GM12878 (cell line): ENCODE results near the gene EPB41L4A. TPM values are rescaled to one million over a fixed set of nuclear protein-coding genes. Genes with fewer than 3 reads are reported as not detected.
A peak's percentile ranks its signal among the peaks of the same experiment; 100 is the strongest.

Experiments
- CBFB ChIP-seq: IDR thresholded peaks from 2 replicates; pipeline ENCODE4 v1.6.1; 2016; ENCODE audit warnings: antibody characterized with exemption, low read depth
- CHD2 ChIP-seq: IDR thresholded peaks from 2 replicates; pipeline ENCODE4 v1.6.1; 2011; ENCODE audit warnings: low read depth, low read length, improper control_type of control experiment, borderline replicate concordance
- FOS ChIP-seq: IDR thresholded peaks from 3 replicates; pipeline ENCODE4 v1.6.1; 2011; ENCODE audit warnings: borderline replicate concordance; ENCODE audit not compliant: insufficient read length; ENCODE audit errors: extremely low read depth
- IKZF2 ChIP-seq, 2 experiments: fragments of 450-650 bp; IDR thresholded peaks; 2 replicates each; pipeline ENCODE4 v1.6.1; 2017; ENCODE audit warnings: mild to moderate bottlenecking in 2 of 2, moderate library complexity in 2 of 2
- IRF4 ChIP-seq: IDR thresholded peaks from 2 replicates; pipeline ENCODE4 v1.6.1; 2011; ENCODE audit warnings: low read depth, low read length
- KLF5 ChIP-seq: fragments of 450-650 bp; IDR thresholded peaks from 2 replicates; pipeline ENCODE4 v1.6.1; 2014; ENCODE audit warnings: mild to moderate bottlenecking; ENCODE audit not compliant: partially characterized antibody
- MEF2A ChIP-seq: IDR thresholded peaks from 2 replicates; pipeline ENCODE4 v1.6.1; 2011; ENCODE audit warnings: low read depth, mild to moderate bottlenecking, low read length, moderate library complexity; ENCODE audit not compliant: insufficient read depth
- POLR2AphosphoS5 ChIP-seq: IDR thresholded peaks from 2 replicates; pipeline ENCODE4 v1.6.1; 2011; ENCODE audit warnings: mild to moderate bottlenecking, low read length, inconsistent platforms
- RB1 ChIP-seq: fragments of 450-650 bp; formaldehyde crosslinking; IDR thresholded peaks from 2 replicates; pipeline ENCODE4 v1.6.1; 2017; ENCODE audit warnings: mild to moderate bottlenecking, borderline replicate concordance
- SIX5 ChIP-seq: IDR thresholded peaks from 2 replicates; pipeline ENCODE4 v1.6.1; 2011; ENCODE audit warnings: mild to moderate bottlenecking, low read depth, low read length, moderate library complexity; ENCODE audit not compliant: severe bottlenecking
- STAT1 ChIP-seq: fragments of 450-650 bp; conservative IDR thresholded peaks from 2 replicates; pipeline ENCODE4 v1.6.1; 2014; ENCODE audit warnings: antibody characterized with exemption, mild to moderate bottlenecking
- TBL1XR1 ChIP-seq: IDR thresholded peaks from 2 replicates; pipeline ENCODE4 v1.6.1; 2012; ENCODE audit warnings: low read depth, low read length, improper control_type of control experiment
- YBX1 ChIP-seq: fragments of 450-650 bp; IDR thresholded peaks from 2 replicates; pipeline ENCODE4 v1.6.1; 2016; ENCODE audit warnings: antibody characterized with exemption
- ZNF622 ChIP-seq: fragments of 450-650 bp; IDR thresholded peaks from 2 replicates; pipeline ENCODE4 v1.6.1; 2017; ENCODE audit warnings: mild to moderate bottlenecking, inconsistent platforms
- polyA plus RNA-seq, 11 experiments: library from polyadenylated mRNA; depleted of rRNA in 4 of 11; unstranded in 6 of 11; stranded (reverse) in 5 of 11; fragments of >200 nt; fragmentation: Nextera tagmentation in 4 of 11; fragmentation: Illumina TruSeq in 1 of 11; extraction: Ambion mirVana in 4 of 11; extraction: Trizol in 1 of 11; gene quantifications; 1 replicate in 1 of 11; 2 replicates in 10 of 11; pipeline versions ENCODE4 v1.2.1 to v1.2.3, GENCODE V29; 2011 to 2016; ENCODE audit warnings: inconsistent platforms in 2 of 11, missing spikeins in 2 of 11, low read depth in 1 of 11
- total RNA-seq, 4 experiments: library from RNA; depleted of rRNA in 3 of 4; stranded (reverse); fragments of >200 nt in 3 of 4; fragmentation: Illumina TruSeq in 1 of 4; extraction: Trizol in 1 of 4; gene quantifications; 2 replicates each; pipeline versions ENCODE4 v1.2.1 to v1.2.3, GENCODE V29; 2013 to 2021
- TF ChIP-seq, protein P1 (sequence below): fragments of 450-650 bp; IDR thresholded peaks from 2 replicates; pipeline ENCODE4 v1.6.1; 2018; ENCODE audit warnings: borderline replicate concordance, mild to moderate bottlenecking; ENCODE audit not compliant: partially characterized antibody
- TF ChIP-seq, protein P2 (sequence below): IDR thresholded peaks from 2 replicates; pipeline ENCODE4 v1.6.1; 2012; ENCODE audit warnings: low read length, inconsistent platforms
- TF ChIP-seq, protein P3 (sequence below): IDR thresholded peaks from 2 replicates; pipeline ENCODE4 v1.6.1; 2011; ENCODE audit warnings: borderline replicate concordance, low read depth, mild to moderate bottlenecking, moderate library complexity, mixed read lengths, low read length; ENCODE audit not compliant: insufficient read depth; ENCODE audit errors: extremely low read length
- TF ChIP-seq, protein P4 (sequence below): fragments of 450-650 bp; formaldehyde crosslinking; IDR thresholded peaks from 2 replicates; pipeline ENCODE4 v1.4.0; 2020; ENCODE audit warnings: mild to moderate bottlenecking, moderate library complexity
- TF ChIP-seq, protein P5 (sequence below): fragments of 450-650 bp; IDR thresholded peaks from 2 replicates; pipeline ENCODE4 v1.6.1; 2017; ENCODE audit warnings: mild to moderate bottlenecking

Gene EPB41L4A
- total and polyA plus RNA-seq, 10 of the 15 experiments (the other 5 are each of a cell fraction or from before 2014, with no cell fraction given), result 0.10 to 0.67 (median 0.30) TPM

DNA sequence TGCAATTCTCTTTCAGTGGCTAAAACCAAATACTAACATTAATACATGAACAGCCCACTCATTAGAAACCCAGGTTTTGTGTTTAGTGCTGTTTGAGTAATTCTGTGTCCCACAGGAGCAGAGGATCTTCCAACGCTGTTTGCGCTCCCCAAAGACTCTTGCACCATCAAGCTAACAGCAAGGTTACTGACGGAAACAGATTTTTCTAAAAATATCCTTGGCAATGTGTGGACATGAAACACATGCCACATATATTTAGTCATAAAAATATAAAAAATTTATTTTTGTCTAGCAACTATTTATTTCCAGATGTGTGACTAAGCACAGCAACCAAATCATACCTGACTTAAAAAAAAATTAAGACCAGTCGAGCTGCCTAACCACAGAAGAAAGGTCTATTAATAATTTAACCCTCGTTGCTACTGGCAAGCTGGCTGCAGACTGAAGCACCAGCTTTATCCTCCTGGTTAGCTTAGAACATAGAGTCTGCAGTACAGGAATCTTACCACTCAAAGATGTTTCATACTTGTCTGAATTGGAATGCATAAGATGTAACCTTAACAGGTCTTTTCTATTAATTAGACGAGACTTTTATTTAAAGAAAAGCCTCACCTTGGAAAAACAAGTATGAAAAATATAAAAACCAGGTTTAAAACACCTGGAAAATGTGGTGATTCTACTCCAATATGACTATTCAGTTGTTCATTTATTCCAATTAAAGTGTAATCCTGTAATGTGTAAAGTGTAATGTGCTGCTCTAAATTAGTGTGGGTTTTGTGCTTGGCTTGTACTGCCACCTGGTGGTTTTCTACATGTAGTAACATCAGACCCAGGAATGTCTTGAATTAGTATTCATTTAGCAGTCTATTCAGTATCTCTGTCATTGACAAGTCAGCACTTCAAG, 272.5 kb downstream of the EPB41L4A start (continued):
- TF ChIP-seq, protein P1, sequence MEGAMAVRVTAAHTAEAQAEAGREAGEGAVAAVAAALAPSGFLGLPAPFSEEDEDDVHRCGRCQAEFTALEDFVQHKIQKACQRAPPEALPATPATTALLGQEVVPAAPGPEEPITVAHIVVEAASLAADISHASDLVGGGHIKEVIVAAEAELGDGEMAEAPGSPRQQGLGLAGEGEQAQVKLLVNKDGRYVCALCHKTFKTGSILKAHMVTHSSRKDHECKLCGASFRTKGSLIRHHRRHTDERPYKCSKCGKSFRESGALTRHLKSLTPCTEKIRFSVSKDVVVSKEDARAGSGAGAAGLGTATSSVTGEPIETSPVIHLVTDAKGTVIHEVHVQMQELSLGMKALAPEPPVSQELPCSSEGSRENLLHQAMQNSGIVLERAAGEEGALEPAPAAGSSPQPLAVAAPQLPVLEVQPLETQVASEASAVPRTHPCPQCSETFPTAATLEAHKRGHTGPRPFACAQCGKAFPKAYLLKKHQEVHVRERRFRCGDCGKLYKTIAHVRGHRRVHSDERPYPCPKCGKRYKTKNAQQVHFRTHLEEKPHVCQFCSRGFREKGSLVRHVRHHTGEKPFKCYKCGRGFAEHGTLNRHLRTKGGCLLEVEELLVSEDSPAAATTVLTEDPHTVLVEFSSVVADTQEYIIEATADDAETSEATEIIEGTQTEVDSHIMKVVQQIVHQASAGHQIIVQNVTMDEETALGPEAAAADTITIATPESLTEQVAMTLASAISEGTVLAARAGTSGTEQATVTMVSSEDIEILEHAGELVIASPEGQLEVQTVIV, result no peak
- TF ChIP-seq CBFB (peak; percentile 42; the same call in 1 of the 2 replicates), ZNF622 (no peak), TBL1XR1 (no peak), CHD2 (no peak), STAT1 (no peak), MEF2A (peak; percentile 82; the same call in 1 of the 2 replicates), RB1 (peak; percentile 47; the same call in 1 of the 2 replicates), KLF5 (no peak), YBX1 (no peak), POLR2AphosphoS5 (no peak), IRF4 (peak; percentile 27; the same call in 1 of the 2 replicates), FOS (no peak), IKZF2 (IDR thresholded peaks at IDR 0.05) (peak; percentile 60 to 70; a peak in 3 of 4 replicates), SIX5 (no peak)
- TF ChIP-seq, protein P2, sequence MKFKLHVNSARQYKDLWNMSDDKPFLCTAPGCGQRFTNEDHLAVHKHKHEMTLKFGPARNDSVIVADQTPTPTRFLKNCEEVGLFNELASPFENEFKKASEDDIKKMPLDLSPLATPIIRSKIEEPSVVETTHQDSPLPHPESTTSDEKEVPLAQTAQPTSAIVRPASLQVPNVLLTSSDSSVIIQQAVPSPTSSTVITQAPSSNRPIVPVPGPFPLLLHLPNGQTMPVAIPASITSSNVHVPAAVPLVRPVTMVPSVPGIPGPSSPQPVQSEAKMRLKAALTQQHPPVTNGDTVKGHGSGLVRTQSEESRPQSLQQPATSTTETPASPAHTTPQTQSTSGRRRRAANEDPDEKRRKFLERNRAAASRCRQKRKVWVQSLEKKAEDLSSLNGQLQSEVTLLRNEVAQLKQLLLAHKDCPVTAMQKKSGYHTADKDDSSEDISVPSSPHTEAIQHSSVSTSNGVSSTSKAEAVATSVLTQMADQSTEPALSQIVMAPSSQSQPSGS, result peak; percentile 49; the same call in 1 of the 2 replicates
- TF ChIP-seq, protein P3, sequence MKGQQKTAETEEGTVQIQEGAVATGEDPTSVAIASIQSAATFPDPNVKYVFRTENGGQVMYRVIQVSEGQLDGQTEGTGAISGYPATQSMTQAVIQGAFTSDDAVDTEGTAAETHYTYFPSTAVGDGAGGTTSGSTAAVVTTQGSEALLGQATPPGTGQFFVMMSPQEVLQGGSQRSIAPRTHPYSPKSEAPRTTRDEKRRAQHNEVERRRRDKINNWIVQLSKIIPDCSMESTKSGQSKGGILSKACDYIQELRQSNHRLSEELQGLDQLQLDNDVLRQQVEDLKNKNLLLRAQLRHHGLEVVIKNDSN, result no peak
- TF ChIP-seq, protein P4, sequence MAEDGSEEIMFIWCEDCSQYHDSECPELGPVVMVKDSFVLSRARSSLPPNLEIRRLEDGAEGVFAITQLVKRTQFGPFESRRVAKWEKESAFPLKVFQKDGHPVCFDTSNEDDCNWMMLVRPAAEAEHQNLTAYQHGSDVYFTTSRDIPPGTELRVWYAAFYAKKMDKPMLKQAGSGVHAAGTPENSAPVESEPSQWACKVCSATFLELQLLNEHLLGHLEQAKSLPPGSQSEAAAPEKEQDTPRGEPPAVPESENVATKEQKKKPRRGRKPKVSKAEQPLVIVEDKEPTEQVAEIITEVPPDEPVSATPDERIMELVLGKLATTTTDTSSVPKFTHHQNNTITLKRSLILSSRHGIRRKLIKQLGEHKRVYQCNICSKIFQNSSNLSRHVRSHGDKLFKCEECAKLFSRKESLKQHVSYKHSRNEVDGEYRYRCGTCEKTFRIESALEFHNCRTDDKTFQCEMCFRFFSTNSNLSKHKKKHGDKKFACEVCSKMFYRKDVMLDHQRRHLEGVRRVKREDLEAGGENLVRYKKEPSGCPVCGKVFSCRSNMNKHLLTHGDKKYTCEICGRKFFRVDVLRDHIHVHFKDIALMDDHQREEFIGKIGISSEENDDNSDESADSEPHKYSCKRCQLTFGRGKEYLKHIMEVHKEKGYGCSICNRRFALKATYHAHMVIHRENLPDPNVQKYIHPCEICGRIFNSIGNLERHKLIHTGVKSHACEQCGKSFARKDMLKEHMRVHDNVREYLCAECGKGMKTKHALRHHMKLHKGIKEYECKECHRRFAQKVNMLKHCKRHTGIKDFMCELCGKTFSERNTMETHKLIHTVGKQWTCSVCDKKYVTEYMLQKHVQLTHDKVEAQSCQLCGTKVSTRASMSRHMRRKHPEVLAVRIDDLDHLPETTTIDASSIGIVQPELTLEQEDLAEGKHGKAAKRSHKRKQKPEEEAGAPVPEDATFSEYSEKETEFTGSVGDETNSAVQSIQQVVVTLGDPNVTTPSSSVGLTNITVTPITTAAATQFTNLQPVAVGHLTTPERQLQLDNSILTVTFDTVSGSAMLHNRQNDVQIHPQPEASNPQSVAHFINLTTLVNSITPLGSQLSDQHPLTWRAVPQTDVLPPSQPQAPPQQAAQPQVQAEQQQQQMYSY, result no peak
- TF ChIP-seq, protein P5, sequence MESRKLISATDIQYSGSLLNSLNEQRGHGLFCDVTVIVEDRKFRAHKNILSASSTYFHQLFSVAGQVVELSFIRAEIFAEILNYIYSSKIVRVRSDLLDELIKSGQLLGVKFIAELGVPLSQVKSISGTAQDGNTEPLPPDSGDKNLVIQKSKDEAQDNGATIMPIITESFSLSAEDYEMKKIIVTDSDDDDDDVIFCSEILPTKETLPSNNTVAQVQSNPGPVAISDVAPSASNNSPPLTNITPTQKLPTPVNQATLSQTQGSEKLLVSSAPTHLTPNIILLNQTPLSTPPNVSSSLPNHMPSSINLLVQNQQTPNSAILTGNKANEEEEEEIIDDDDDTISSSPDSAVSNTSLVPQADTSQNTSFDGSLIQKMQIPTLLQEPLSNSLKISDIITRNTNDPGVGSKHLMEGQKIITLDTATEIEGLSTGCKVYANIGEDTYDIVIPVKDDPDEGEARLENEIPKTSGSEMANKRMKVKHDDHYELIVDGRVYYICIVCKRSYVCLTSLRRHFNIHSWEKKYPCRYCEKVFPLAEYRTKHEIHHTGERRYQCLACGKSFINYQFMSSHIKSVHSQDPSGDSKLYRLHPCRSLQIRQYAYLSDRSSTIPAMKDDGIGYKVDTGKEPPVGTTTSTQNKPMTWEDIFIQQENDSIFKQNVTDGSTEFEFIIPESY, result no peak
